B cell (primary cell): ENCODE measurements around the gene CYFIP1. TPM values are rescaled to one million over a fixed set of nuclear protein-coding genes. Genes with fewer than 3 reads are reported as not detected.

Source experiments
- ATAC-seq: fragments of 200-7000 bp; cut with Tn5 transposase; one replicate; pipeline ENCODE4 v1.10.0; 2021; ENCODE audit warnings: low read depth, mild to moderate bottlenecking, moderate number of reproducible peaks, moderate library complexity
- CTCF ChIA-PET: fragments of 350-600 bp; sonication (Branson Sonifier 250); formaldehyde crosslinking; loops from one replicate; lab custom pipeline; 2021; ENCODE audit warnings: antibody characterized with exemption, inconsistent platforms; lab: Charles Lee
- POLR2A ChIA-PET: fragments of 350-600 bp; sonication (Branson Sonifier 250); formaldehyde crosslinking; loops from one replicate; lab custom pipeline; 2021; ENCODE audit warnings: antibody characterized with exemption; lab: Charles Lee
- DNase-seq: peaks from one replicate; pipeline ENCODE4 v3.0.0; 2013
- H2AFZ ChIP-seq: 2 replicates; pipeline ENCODE4 v1.6.1; 2012; ENCODE audit warnings: mild to moderate bottlenecking, low read depth, low read length; ENCODE audit not compliant: insufficient read depth, poor library complexity, severe bottlenecking
- H3K27ac ChIP-seq, 2 donors: 1 replicate in 1 of 2; 2 replicates in 1 of 2; pipeline ENCODE4 v1.5.1; 2012 to 2013; ENCODE audit warnings: low read length in 2 of 2, mild to moderate bottlenecking in 2 of 2, moderate library complexity in 1 of 2
- H3K27me3 ChIP-seq, 4 experiments: fragments of 200-600 bp in 1 of 4; sonication (generic) in 1 of 4; replicated peaks in 1 of 4; 1 replicate in 2 of 4; 2 replicates in 2 of 4; pipeline versions ENCODE4 v1.6.1 to v1.7.0; 2013 to 2016; ENCODE audit warnings: low read length in 3 of 4, mild to moderate bottlenecking in 2 of 4, mixed read lengths in 1 of 4, moderate library complexity in 1 of 4; ENCODE audit not compliant: insufficient read depth in 4 of 4, control insufficient read depth in 3 of 4; ENCODE audit errors: control extremely low read depth in 1 of 4
- H3K36me3 ChIP-seq, 2 experiments: replicated peaks in 1 of 2; 1 replicate in 1 of 2; 2 replicates in 1 of 2; pipeline versions ENCODE4 v1.6.1 to v1.7.1; 2013; ENCODE audit warnings: low read length in 1 of 2; ENCODE audit not compliant: insufficient read depth in 2 of 2, control insufficient read depth in 1 of 2; ENCODE audit errors: control extremely low read depth in 1 of 2, extremely low read depth in 1 of 2
- H3K4me1 ChIP-seq, 2 donors: fragments of 200-600 bp in 1 of 2; sonication (generic) in 1 of 2; 1 replicate in 1 of 2; 2 replicates in 1 of 2; pipeline versions ENCODE4 v1.5.1 to v1.6.1; 2013 to 2017; ENCODE audit warnings: low read length in 2 of 2; ENCODE audit not compliant: control insufficient read depth in 2 of 2, insufficient read depth in 2 of 2
- H3K4me2 ChIP-seq: replicated peaks from 2 replicates; pipeline ENCODE3; 2012; ENCODE audit warnings: mild to moderate bottlenecking, low read depth, low read length; ENCODE audit not compliant: poor library complexity, severe bottlenecking
- H3K4me3 ChIP-seq, 5 experiments: fragments of 200-600 bp in 1 of 5; sonication (generic) in 1 of 5; 1 replicate in 3 of 5; 2 replicates in 2 of 5; pipeline versions ENCODE4 v1.5.1 to v1.7.0; 2011 to 2016; ENCODE audit warnings: low read length in 4 of 5, mild to moderate bottlenecking in 4 of 5, low read depth in 2 of 5, control low read depth in 1 of 5, moderate library complexity in 1 of 5; ENCODE audit not compliant: insufficient read depth in 1 of 5; ENCODE audit errors: control extremely low read depth in 1 of 5, extremely low read depth in 1 of 5
- H3K79me2 ChIP-seq: fragments of 200-600 bp; sonication (generic); one replicate; pipeline ENCODE4 v1.6.0; 2016; ENCODE audit warnings: low read length; ENCODE audit not compliant: control insufficient read depth, insufficient read depth
- H3K9ac ChIP-seq: fragments of 200-600 bp; sonication (generic); 2 replicates; pipeline ENCODE4 v1.6.1; 2017; ENCODE audit warnings: mild to moderate bottlenecking, low read length, moderate library complexity
- H3K9me3 ChIP-seq, 3 donors: one replicate each; pipeline versions ENCODE4 v1.6.1 to v1.7.1; 2013; ENCODE audit warnings: low read length in 2 of 3; ENCODE audit not compliant: control insufficient read depth in 2 of 3, insufficient read depth in 1 of 3; ENCODE audit errors: control extremely low read depth in 1 of 3
- H4K20me1 ChIP-seq: 2 replicates; pipeline ENCODE4 v1.6.0; 2012; ENCODE audit warnings: mild to moderate bottlenecking, low read length; ENCODE audit not compliant: insufficient read depth, control insufficient read depth, poor library complexity, severe bottlenecking
- H3K27ac Mint-ChIP-seq: one replicate; pipeline ENCODE4 v1.8.0; 2021; ENCODE audit warnings: mixed read lengths
- H3K27me3 Mint-ChIP-seq: one replicate; pipeline ENCODE4 v1.8.0; 2021; ENCODE audit warnings: mixed read lengths
- H3K4me1 Mint-ChIP-seq: one replicate; pipeline ENCODE4 v1.8.0; 2021; ENCODE audit warnings: mixed read lengths
- H3K4me3 Mint-ChIP-seq: one replicate; pipeline ENCODE4 v1.8.0; 2021; ENCODE audit warnings: mixed read lengths
- H3K9me3 Mint-ChIP-seq: one replicate; pipeline ENCODE4 v1.8.0; 2022; ENCODE audit warnings: mixed read lengths; ENCODE audit not compliant: insufficient read depth
- EZH2 ChIP-seq: IDR thresholded peaks from 2 replicates; pipeline ENCODE4 v1.6.1; 2012; ENCODE audit warnings: borderline replicate concordance, low read depth, mild to moderate bottlenecking, moderate library complexity, low read length; ENCODE audit not compliant: insufficient read depth, poor library complexity, severe bottlenecking
- whole genome bisulfite sequencing: methylation state at CpG from one replicate; pipeline ENCODE4 v1.1.5; 2013; ENCODE audit warnings: missing lambda C conversion rate; ENCODE audit not compliant: insufficient coverage; 5-methylcytosine and 5-hydroxymethylcytosine counted together
- intact Hi-C: fragments of 100-400 bp; cut with micrococcal nuclease; formaldehyde crosslinking; loops from one replicate; pipeline ENCODE4 v1.10.0; 2022
- polyA plus RNA-seq: library from polyadenylated mRNA; depleted of rRNA; stranded (reverse); fragments of >200 nt; gene quantifications from 2 replicates; pipeline ENCODE4 v1.2.3, GENCODE V29; 2012
- total RNA-seq, 2 donors: library from RNA; stranded (reverse); fragments of 120-200 nt in 1 of 2; gene quantifications; 1 replicate in 1 of 2; 2 replicates in 1 of 2; pipeline versions ENCODE4 v1.2.3 to v1.2.4, GENCODE V29; 2013 to 2022
- TF ChIP-seq, protein P1 (sequence below): fragments of 200-600 bp; IDR thresholded peaks from one replicate; pipeline ENCODE4 v1.8.0; 2022; ENCODE audit warnings: antibody characterized with exemption, mild to moderate bottlenecking

Gene CYFIP1
- total and polyA plus RNA-seq, 2 donors (not counting 1 experiment from before 2014, with no cell fraction given): 6.2 to 13.5 TPM

DNA sequence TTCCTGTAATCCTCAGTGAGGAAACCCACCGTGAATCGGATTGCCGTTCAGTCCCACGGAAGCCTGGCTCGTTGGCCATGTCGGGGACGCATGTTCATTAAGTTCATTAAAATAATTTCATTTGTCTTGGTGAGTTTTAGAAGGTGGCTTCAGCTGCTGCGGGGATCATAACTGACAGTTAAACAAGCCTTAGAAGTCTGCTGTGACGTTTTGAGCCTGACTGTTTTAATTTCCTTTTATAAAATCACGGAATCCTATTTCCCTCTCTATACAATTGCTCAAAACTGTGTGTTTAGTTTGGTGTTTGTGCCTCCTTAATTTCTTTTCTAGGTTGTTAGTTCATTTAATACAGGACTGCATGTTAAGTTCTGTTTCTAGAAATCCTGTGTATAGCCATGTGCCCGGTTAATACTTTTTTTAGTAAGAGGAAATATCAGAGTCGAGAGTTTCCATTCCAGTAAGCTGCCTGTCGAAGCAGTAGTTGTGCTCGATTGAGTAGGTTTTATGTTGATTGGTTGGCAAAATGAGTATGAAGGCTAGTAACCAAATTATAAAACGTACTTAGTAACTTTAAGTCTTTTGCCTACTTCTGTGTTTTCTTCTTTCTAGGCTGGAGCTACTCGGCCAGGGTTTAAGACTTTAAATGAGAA is 141.0 kb downstream of the CYFIP1 start:
- Histone ChIP-seq H3K4me2 (peak overlapping the region; percentile 77), H4K20me1 (peaks cover 45% of the 10 kb centered on the region), H3K4me3 (peak overlapping the region; percentile 76 to 99 (median 92)), H3K79me2 (peaks cover 45% of the 10 kb centered on the region), H3K27ac (peak overlapping the region; percentile 95 to 97), H3K4me1 (peaks cover 19 to 35% of the 10 kb centered on the region in 2 donors), H3K27me3 (no peaks in the 10 kb centered on the region), H2AFZ (peak overlapping the region; percentile 84), H3K9ac (peak overlapping the region; percentile 98), H3K9me3 (peaks cover 0 to 5% (median 0%) of the 10 kb centered on the region in 3 donors), H3K36me3 (peaks cover 0 to 11% of the 10 kb centered on the region in 2 experiments)
- ChIA-PET CTCF (interaction anchor here (0.7 to 1.5 kb wide), 4 partner anchors 21 to 51 kb away, joined by 3 to 4 read pairs (median 3); no protein-coding TSS in a partner anchor), POLR2A (interaction anchor here (1.1 to 1.9 kb wide), 4 partner anchors 17 to 197 kb away, joined by 3 to 6 read pairs (median 4); no protein-coding TSS in a partner anchor)
- H3K9me3 Mint-ChIP-seq: no peaks in the 10 kb centered on the region
- 0% methylated on average over 4 of the region's 16 CpGs for WGBS
- peak overlapping the region; percentile 94 for H3K4me3 Mint-ChIP-seq
- H3K27me3 Mint-ChIP-seq: no peaks in the 10 kb centered on the region
- TF ChIP-seq, protein P1, sequence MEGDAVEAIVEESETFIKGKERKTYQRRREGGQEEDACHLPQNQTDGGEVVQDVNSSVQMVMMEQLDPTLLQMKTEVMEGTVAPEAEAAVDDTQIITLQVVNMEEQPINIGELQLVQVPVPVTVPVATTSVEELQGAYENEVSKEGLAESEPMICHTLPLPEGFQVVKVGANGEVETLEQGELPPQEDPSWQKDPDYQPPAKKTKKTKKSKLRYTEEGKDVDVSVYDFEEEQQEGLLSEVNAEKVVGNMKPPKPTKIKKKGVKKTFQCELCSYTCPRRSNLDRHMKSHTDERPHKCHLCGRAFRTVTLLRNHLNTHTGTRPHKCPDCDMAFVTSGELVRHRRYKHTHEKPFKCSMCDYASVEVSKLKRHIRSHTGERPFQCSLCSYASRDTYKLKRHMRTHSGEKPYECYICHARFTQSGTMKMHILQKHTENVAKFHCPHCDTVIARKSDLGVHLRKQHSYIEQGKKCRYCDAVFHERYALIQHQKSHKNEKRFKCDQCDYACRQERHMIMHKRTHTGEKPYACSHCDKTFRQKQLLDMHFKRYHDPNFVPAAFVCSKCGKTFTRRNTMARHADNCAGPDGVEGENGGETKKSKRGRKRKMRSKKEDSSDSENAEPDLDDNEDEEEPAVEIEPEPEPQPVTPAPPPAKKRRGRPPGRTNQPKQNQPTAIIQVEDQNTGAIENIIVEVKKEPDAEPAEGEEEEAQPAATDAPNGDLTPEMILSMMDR: no peak
- no peak for TF ChIP-seq EZH2
- DNase-seq (peak; percentile 79), ATAC-seq (peak; percentile 12)
- intact Hi-C loops: loop anchor here (5.0 kb wide), 1 partner anchor 198 kb away; the partner anchor contains the start of gene TUBGCP5
- peak overlapping the region; percentile 85 for H3K27ac Mint-ChIP-seq
- peaks cover 28% of the 10 kb centered on the region for H3K4me1 Mint-ChIP-seq
